Stomach (tissue), 9 donors: ENCODE results near the gene TF. TPM values are rescaled to one million over a fixed set of nuclear protein-coding genes. Genes with fewer than 3 reads are reported as not detected.
"Not testable (repeated sequence)": the region's sequence is repeated elsewhere in the genome, so short reads cannot be mapped to it uniquely, and the experiment has no call there.

Source experiments
- DNase-seq, 2 donors: peaks; one replicate each; pipeline versions ENCODE4 v3.0.0 to v3.0.0-alpha.2; 2013 to 2019
- H3K27ac ChIP-seq, 5 donors: fragments of 200-600 bp in 4 of 5; sonication (generic) in 4 of 5; one replicate each; pipeline ENCODE4 v1.5.1; 2013 to 2019; ENCODE audit warnings: mild to moderate bottlenecking in 1 of 5, moderate library complexity in 1 of 5
- H3K27me3 ChIP-seq, 3 donors: fragments of 200-600 bp; sonication (generic); one replicate each; pipeline ENCODE4 v1.5.1; 2017 to 2019; ENCODE audit warnings: mixed run types in 1 of 3
- H3K36me3 ChIP-seq, 4 donors: fragments of 200-600 bp; sonication (generic); 1 replicate in 3 of 4; 2 replicates in 1 of 4; pipeline ENCODE4 v1.5.1; 2016 to 2019
- H3K4me1 ChIP-seq, 4 donors: fragments of 200-600 bp; sonication (generic); one replicate each; pipeline ENCODE4 v1.5.1; 2016 to 2019
- H3K4me3 ChIP-seq, 4 donors: fragments of 200-600 bp; sonication (generic) in 3 of 4; one replicate each; pipeline ENCODE4 v1.5.1; 2016 to 2019; ENCODE audit warnings: mild to moderate bottlenecking in 1 of 4
- H3K9me3 ChIP-seq, 4 donors: fragments of 200-600 bp; sonication (generic); one replicate each; pipeline ENCODE4 v1.5.1; 2016 to 2019
- EP300 ChIP-seq: sonication (generic); formaldehyde crosslinking; IDR thresholded peaks from one replicate; pipeline ENCODE4 v1.6.1; 2017; ENCODE audit warnings: antibody characterized with exemption
- POLR2A ChIP-seq, 4 donors: fragments of 450-650 bp; IDR thresholded peaks; one replicate each; pipeline ENCODE4 v1.6.1; 2016; ENCODE audit warnings: antibody characterized with exemption in 4 of 4, control low read depth in 2 of 4, mild to moderate bottlenecking in 1 of 4, moderate library complexity in 1 of 4
- POLR2AphosphoS5 ChIP-seq, 3 donors: sonication (generic); formaldehyde crosslinking; IDR thresholded peaks; one replicate each; pipeline ENCODE4 v1.6.1; 2016; ENCODE audit warnings: antibody characterized with exemption in 3 of 3
- WGBS, 5 donors: extraction: QIAGEN DNeasy Blood & Tissue Kit in 3 of 5; methylation state at CpG; one replicate each; pipeline versions ENCODE4 v1.1.5 to v1.1.7; 2013 to 2018; 5-methylcytosine and 5-hydroxymethylcytosine counted together
- intact Hi-C: fragments of 100-400 bp; cut with DNase I; formaldehyde crosslinking; loops from one replicate; pipeline ENCODE4 v1.15.1; 2023; ENCODE audit warnings: low total_unique reads
- polyA plus RNA-seq, 3 donors: library from polyadenylated mRNA; stranded (reverse); fragments of 200-250 nt; gene quantifications; one replicate each; pipeline ENCODE4 v1.2.3, GENCODE V29; 2013
- total RNA-seq, 5 donors: library from RNA; depleted of rRNA; stranded (reverse); fragments of >200 nt; gene quantifications; one replicate each; pipeline versions ENCODE4 v1.1.0 to v1.2.3, GENCODE V29; 2014 to 2016
- TF ChIP-seq, protein P1 (sequence below), 7 experiments: fragments of 450-650 bp in 4 of 7; fragments of 200-600 bp in 3 of 7; sonication (generic) in 3 of 7; IDR thresholded peaks; one replicate each; pipeline ENCODE4 v1.5.1; 2016 to 2019; ENCODE audit warnings: antibody characterized with exemption in 7 of 7, control low read depth in 2 of 7, mild to moderate bottlenecking in 1 of 7
- donor health status: healthy with polysubstance abuse.
- donor health status: Bipolar disorder and iron deficiency.
- donor health status: healthy.

TF gene
- total and polyA plus RNA-seq, 8 donors = under 0.01 to 16.2 (median 0.68) TPM; not detected in 1

- 42 to 73% (median 62%) methylated on average over 3 of the region's 3 CpGs for WGBS, 5 donors
Observed at GRCh38 chr3:133717424-133717823, 28.8 kb upstream of the TF start.

DNA sequence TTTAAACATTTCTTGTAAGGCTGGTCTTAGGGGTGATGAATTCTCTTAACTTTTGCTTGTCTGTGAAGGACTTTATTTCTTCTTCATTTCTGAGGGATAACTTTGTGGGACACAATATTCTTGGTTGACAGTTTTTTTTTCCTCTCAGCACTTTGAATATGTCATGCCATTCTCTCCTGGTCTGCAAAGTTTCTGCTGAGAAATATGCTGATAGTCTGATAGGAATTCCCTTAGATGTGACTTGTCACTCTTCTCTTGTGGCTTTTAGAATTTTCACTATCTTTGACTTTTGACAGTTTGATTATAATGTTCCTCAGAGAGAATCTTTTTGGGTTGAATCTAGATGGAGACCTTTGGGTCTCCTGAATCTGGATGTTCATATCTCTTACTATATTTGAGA, 23.3 kb upstream of the TF start:
- H3K27ac ChIP-seq = no peak overlapping the region
- no peaks in the 10 kb centered on the region for H3K4me1 ChIP-seq
- H3K27me3 ChIP-seq = no peaks in the 10 kb centered on the region
- H3K36me3 ChIP-seq = no peaks in the 10 kb centered on the region
- H3K4me3 ChIP-seq = no peak overlapping the region
- DNase-seq = no peak
- TF ChIP-seq POLR2AphosphoS5 (IDR thresholded peaks at IDR 0.05) (no peak), POLR2A (IDR thresholded peaks at IDR 0.05) (no peak), EP300 (no peak)
- TF ChIP-seq, protein P1, sequence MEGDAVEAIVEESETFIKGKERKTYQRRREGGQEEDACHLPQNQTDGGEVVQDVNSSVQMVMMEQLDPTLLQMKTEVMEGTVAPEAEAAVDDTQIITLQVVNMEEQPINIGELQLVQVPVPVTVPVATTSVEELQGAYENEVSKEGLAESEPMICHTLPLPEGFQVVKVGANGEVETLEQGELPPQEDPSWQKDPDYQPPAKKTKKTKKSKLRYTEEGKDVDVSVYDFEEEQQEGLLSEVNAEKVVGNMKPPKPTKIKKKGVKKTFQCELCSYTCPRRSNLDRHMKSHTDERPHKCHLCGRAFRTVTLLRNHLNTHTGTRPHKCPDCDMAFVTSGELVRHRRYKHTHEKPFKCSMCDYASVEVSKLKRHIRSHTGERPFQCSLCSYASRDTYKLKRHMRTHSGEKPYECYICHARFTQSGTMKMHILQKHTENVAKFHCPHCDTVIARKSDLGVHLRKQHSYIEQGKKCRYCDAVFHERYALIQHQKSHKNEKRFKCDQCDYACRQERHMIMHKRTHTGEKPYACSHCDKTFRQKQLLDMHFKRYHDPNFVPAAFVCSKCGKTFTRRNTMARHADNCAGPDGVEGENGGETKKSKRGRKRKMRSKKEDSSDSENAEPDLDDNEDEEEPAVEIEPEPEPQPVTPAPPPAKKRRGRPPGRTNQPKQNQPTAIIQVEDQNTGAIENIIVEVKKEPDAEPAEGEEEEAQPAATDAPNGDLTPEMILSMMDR (IDR thresholded peaks at IDR 0.05) = no peak
- intact Hi-C loops = no loop called here
- peaks cover 4 to 29% (median 18%) of the 10 kb centered on the region in 4 donors for H3K9me3 ChIP-seq

More at GRCh38 chr3:133717424-133717823, 28.8 kb upstream of the TF start:
- Histone ChIP-seq H3K9me3 (peaks cover 0 to 20% (median 10%) of the 10 kb centered on the region in 4 donors), H3K27ac (no peak overlapping the region), H3K4me1 (no peaks in the 10 kb centered on the region), H3K27me3 (no peaks in the 10 kb centered on the region), H3K36me3 (no peaks in the 10 kb centered on the region), H3K4me3 (no peak overlapping the region)
- TF ChIP-seq POLR2A (IDR thresholded peaks at IDR 0.05) (no peak), EP300 (no peak), POLR2AphosphoS5 (IDR thresholded peaks at IDR 0.05) (no peak)
- TF ChIP-seq, protein P1 (IDR thresholded peaks at IDR 0.05) = no peak
- intact Hi-C loops = no loop called here
- no peak for DNase-seq

GRCh38 chr3:133730993-133731392, 15.2 kb upstream of the TF start:
- DNase-seq = no peak

DNA sequence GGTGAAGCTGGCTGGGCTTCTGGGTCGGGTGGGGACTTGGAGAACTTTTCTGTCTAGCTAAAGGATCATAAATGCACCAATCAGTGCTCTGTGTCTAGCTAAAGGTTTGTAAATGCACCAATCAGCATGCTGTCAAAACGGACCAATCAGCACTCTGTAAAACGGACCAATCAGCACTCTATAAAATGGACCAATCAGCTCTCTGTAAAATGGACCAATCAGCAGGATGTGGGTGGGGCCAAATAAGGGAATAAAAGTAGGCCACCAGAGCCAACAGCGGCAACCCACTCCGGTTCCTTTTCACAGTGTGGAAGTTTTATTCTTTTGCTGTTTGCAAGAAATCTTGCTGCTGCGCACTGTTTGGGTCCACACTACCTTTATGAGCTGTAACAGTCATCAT, 14.0 kb upstream of the TF start:
- H3K36me3 ChIP-seq, H3K4me1 ChIP-seq, H3K9me3 ChIP-seq, intact Hi-C loops, H3K4me3 ChIP-seq, DNase-seq, H3K27me3 ChIP-seq, H3K27ac ChIP-seq: not testable (repeated sequence)
- 72 to 83% (median 82%) methylated on average over 6 of the region's 6 CpGs for WGBS, 5 donors

More at GRCh38 chr3:133730993-133731392, 15.2 kb upstream of the TF start:
- H3K36me3 ChIP-seq = no peaks in the 10 kb centered on the region
- no peak overlapping the region for H3K27ac ChIP-seq
- intact Hi-C loops = no loop called here
- no peaks in the 10 kb centered on the region for H3K9me3 ChIP-seq
- no peak overlapping the region for H3K4me3 ChIP-seq
- H3K4me1 ChIP-seq = no peaks in the 10 kb centered on the region
- H3K27me3 ChIP-seq = no peaks in the 10 kb centered on the region
- TF ChIP-seq, protein P1 (IDR thresholded peaks at IDR 0.05) = no peak
- TF ChIP-seq POLR2AphosphoS5 (IDR thresholded peaks at IDR 0.05) = no peak
- TF ChIP-seq EP300 = no peak
- TF ChIP-seq POLR2A (IDR thresholded peaks at IDR 0.05) = no peak

DNA sequence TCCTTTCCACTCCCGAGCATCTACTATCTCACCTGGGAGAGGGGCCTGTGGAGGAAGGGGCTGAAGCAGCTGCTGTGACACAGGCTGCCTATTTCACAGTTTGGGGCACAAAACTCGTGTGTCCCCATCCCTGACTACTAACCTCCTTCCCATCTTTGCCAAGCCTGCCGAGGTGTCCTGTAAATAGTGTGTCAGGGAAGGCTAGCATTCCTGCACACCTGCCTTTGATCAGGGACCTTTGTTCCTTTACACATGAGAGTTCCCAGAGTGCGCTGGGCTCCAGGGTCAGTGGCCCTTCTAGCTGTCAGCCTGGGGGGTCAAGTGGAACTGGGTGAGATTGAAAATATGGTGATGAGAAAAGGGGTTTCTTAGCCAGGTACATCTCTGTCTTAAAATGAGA, 13.0 kb upstream of the TF start:
- Histone ChIP-seq H3K27ac (no peak overlapping the region), H3K4me3 (no peak overlapping the region), H3K4me1 (no peaks in the 10 kb centered on the region), H3K9me3 (no peaks in the 10 kb centered on the region), H3K27me3 (no peaks in the 10 kb centered on the region), H3K36me3 (no peaks in the 10 kb centered on the region)
- intact Hi-C loops = no loop called here
- 48 to 66% (median 56%) methylated on average over 4 of the region's 4 CpGs for WGBS, 5 donors
- no peak for DNase-seq
- TF ChIP-seq POLR2A (IDR thresholded peaks at IDR 0.05) (no peak), EP300 (no peak)
- TF ChIP-seq, protein P1 (IDR thresholded peaks at IDR 0.05) = no peak
